22Rv1 (cell line): ENCODE measurements around the gene NOVA2.

Experiments used
- H3K27ac ChIP-seq: fragments of 450-650 bp; 2 replicates; pipeline ENCODE4 v1.5.1; 2017
- ZFX ChIP-seq: fragments of 450-650 bp; IDR thresholded peaks from 2 replicates; pipeline ENCODE4 v1.6.1; 2017; ENCODE audit warnings: antibody characterized with exemption, borderline replicate concordance
- TF ChIP-seq, protein P1 (sequence below): fragments of 450-650 bp; IDR thresholded peaks from 2 replicates; pipeline ENCODE4 v1.5.1; 2017; ENCODE audit warnings: mild to moderate bottlenecking

The NOVA2 gene

DNA sequence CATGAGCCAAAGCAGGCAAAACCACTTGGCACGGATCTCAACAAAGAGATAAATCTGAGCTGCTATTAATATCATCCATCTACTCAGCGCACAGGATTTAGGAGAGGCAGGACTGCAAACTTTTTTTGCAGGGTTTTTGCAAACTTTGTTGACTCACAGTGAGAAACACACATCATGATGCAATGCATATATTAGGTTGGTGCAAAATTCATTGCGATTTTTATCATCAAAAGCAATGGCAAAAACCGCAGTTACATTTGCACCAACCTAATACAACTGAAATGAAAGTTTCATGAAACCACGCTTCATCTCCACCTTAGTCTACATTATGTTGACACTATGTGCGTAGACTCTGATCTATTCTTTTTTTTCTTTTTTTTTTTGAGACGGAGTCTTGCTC is 4.5 kb upstream of the NOVA2 start:
- TF ChIP-seq ZFX = no peak
- TF ChIP-seq, protein P1, sequence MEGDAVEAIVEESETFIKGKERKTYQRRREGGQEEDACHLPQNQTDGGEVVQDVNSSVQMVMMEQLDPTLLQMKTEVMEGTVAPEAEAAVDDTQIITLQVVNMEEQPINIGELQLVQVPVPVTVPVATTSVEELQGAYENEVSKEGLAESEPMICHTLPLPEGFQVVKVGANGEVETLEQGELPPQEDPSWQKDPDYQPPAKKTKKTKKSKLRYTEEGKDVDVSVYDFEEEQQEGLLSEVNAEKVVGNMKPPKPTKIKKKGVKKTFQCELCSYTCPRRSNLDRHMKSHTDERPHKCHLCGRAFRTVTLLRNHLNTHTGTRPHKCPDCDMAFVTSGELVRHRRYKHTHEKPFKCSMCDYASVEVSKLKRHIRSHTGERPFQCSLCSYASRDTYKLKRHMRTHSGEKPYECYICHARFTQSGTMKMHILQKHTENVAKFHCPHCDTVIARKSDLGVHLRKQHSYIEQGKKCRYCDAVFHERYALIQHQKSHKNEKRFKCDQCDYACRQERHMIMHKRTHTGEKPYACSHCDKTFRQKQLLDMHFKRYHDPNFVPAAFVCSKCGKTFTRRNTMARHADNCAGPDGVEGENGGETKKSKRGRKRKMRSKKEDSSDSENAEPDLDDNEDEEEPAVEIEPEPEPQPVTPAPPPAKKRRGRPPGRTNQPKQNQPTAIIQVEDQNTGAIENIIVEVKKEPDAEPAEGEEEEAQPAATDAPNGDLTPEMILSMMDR = no peak
- no peak overlapping the region for H3K27ac ChIP-seq

DNA sequence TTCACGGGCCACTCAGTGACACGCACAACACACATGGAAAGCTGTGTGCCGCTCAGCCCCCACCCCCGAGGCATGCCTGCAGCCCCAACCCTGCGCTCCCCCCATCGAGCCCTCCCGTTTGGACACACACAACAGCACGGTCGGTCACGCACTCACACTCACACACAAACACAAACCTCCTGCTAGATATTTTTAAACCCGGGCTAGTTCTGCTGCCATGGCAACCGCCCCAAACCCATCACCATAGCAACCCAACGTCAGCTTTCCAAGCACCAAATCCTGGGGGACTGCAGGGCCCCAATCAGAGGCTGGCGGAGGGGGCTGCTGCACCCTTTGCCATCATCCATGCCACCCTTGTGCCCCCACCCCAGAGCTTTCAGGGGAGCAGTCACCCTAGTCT is 2.5 kb upstream of the NOVA2 start:
- TF ChIP-seq, protein P1 = no peak
- TF ChIP-seq ZFX = no peak
- no peak overlapping the region for H3K27ac ChIP-seq

- no peak overlapping the region for H3K27ac ChIP-seq
- no peak for TF ChIP-seq ZFX
- TF ChIP-seq, protein P1 = no peak
Observed at GRCh38 chr19:45975306-45976070, 1.8 kb upstream of the NOVA2 start.

DNA sequence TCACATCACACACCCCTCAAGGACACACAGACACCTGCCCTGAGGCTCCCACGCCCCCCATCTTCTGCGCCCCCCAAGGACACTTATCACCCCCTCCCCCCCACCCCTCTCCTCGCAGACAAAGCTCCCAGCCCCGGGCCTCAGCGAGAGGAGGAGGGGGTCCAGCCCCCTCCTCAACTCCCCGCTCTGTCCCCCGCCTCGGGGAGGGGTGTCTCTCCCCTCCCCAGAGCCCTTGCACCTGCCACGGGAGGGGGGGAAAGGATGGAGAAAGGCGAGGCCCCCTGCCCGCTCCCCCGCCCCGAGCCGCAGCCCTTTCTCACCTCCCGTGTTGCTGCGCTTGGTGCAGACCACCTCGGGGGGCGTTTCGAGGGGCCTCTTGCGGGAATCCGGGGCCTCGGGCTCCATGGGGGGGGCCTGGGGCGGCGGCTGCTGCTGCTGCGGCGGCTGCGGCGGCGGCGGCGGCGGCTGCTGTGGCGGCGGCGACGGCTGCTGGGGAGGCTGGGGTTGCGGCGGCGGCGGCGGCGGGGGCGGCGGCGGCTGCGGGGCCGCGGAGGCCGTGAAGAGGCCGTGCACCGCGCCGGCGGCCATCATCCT is 621 bp downstream of the NOVA2 start:
- TF ChIP-seq, protein P1 = no peak
- no peak for TF ChIP-seq ZFX
- no peak overlapping the region for H3K27ac ChIP-seq

DNA sequence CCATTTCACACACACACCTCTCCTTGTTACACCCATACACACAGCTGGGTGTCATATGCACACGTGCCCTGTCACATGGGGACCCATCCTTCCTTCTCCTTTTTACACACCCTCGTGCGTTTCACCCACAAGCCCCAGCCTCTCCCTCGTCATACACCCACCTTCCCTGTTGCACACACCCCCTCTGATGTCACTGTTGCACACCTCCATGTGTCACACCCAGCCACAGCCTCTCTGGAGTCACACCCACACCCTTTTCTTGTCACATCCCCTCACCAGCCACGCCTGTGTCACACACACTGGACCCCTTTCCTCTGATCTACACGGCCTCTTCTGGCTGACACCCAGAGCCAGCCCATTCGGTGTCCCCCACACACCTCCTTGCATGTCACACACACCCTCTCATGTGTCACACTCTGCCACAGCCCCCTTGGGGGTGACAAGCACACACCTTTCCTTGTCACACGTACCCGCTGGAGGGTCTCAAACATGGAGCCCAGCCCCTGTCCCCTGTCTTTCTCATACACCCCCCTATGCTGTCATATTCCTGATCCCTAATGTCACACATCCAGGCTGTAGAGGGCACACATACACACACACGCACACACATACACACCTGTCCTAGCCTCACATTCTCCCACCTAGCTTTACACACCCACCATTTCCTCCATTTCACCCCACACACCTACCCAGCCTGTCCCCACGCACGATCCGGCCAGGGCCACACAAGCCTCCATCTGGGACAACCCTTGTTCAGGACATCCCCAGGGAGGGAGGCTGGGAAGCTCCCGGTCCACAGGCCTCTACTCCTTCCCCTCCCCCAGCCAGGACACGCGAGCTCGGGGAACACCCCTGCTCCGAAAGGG is 1.4 kb downstream of the NOVA2 start:
- no peak for TF ChIP-seq ZFX
- TF ChIP-seq, protein P1 = no peak
- no peak overlapping the region for H3K27ac ChIP-seq

DNA sequence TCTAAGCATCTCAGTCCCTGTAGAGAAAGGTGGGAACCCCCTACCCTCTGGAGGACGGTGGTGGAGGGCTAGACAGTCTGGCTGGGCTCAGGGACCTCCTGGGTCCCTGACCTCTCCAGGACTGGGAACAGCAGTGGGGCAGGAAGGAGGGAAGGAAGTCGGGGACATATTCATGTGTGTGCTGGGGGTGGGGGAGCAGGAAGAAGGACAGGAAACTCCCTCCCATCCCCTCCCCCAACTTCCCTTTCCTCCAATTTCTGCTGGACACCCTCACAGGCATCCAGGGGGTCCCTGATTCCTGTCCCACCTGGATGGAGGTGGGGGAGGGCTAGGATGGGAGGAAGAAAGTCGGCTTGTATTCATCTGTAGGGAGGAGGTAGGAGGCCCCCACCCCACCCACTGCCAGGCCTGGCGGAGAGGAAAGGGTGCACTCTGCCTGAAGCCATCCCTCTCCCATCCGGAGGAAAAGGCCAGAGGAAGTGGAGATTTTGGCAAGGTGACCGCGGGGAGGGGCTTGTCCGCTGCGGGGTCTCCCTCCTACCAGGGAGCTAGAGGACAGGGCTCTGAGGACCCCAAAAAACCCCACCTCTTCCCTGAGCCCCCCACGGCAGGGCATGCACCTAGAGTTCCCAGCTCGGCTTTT is 2.3 kb downstream of the NOVA2 start:
- TF ChIP-seq, protein P1 = no peak
- no peak for TF ChIP-seq ZFX
- no peak overlapping the region for H3K27ac ChIP-seq
